Activated CD4-positive, alpha-beta memory T cell treated with anti-CD3 and anti-CD28 coated beads, Interleukin-2, amount 10 ng/mL, durations not matched to agents 7 days and 5 days (primary cell): ENCODE data around the gene KLHL6. TPM values are rescaled to one million over a fixed set of nuclear protein-coding genes. Genes with fewer than 3 reads are reported as not detected.
A peak's percentile ranks its signal among the peaks of the same experiment; 100 is the strongest.

Experiments used
- CTCF ChIA-PET: fragments of 350-600 bp; sonication (Branson Sonifier 250); formaldehyde crosslinking; loops from one replicate; lab custom pipeline; 2021; ENCODE audit warnings: antibody characterized with exemption, inconsistent platforms; lab: Charles Lee
- POLR2A ChIA-PET: fragments of 350-600 bp; sonication (Branson Sonifier 250); formaldehyde crosslinking; loops from one replicate; lab custom pipeline; 2021; ENCODE audit warnings: antibody characterized with exemption; lab: Charles Lee
- DNase-seq: peaks from one replicate; pipeline ENCODE4 v3.0.0-alpha.2; 2020
- H3K27ac Mint-ChIP-seq: one replicate; pipeline ENCODE4 v1.8.0; 2021; ENCODE audit warnings: mild to moderate bottlenecking, mixed read lengths
- H3K27me3 Mint-ChIP-seq: one replicate; pipeline ENCODE4 v1.8.0; 2021; ENCODE audit warnings: mixed read lengths
- H3K36me3 Mint-ChIP-seq: one replicate; pipeline ENCODE4 v1.8.0; 2021; ENCODE audit warnings: low read depth, mixed read lengths
- H3K4me1 Mint-ChIP-seq: one replicate; pipeline ENCODE4 v1.8.0; 2021; ENCODE audit warnings: mixed read lengths
- H3K4me3 Mint-ChIP-seq: one replicate; pipeline ENCODE4 v1.8.0; 2021; ENCODE audit warnings: mild to moderate bottlenecking, mixed read lengths
- H3K9me3 Mint-ChIP-seq: one replicate; pipeline ENCODE4 v1.8.0; 2021; ENCODE audit warnings: mixed read lengths
- total RNA-seq, 2 experiments: library from RNA; stranded (reverse); gene quantifications; one replicate each; pipeline ENCODE4 v1.2.3, GENCODE V29; 2021

The KLHL6 gene
- 10 to 100 TPM; 47.1 to 48.6 TPM for total RNA-seq

DNA sequence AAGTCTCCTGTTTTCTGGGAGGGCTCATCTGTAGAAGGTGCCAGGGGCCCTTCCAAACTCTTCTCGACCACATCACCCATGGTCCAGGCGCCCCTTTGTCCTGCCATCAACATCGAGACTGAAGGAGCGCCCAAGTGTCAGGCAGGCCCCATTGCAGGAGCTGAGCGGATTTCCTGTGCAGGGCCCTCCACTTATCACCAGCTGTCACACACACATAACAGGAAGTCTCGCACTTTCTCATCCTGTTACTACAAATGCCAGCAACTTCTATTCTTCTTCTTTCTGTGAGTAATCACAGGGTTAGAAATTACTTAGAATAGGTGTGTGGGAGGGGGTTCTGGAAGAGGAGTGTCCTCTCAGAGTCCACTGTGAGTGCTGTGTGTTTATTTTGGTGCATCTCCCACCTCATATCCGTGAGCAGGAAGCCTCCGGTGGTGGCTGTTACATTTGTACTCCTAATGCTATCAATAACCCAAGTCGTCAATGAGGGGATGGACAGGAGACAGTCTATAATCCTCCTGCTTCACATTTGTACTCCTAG lies at the start of gene KLHL6:
TSS of gene KLHL6 (minus strand) at position 166 of the 541 bp plus-strand sequence. CDS start at position 113, 53 bp downstream.
- ChIA-PET POLR2A (interaction anchor here (0.6 to 4.7 kb wide), 16 partner anchors 9 to 142 kb away, joined by 3 to 34 read pairs (median 4); partner anchors contain the start of genes KLHL24 and YEATS2), CTCF (interaction anchor here (0.7 to 1.0 kb wide), 4 partner anchors 23 to 81 kb away, joined by 3 to 6 read pairs (median 4); partner anchors contain the start of gene KLHL24)
- no peaks in the 10 kb centered on the region for H3K27me3 Mint-ChIP-seq
- peaks cover 51% of the 10 kb centered on the region for H3K4me1 Mint-ChIP-seq
- no peaks in the 10 kb centered on the region for H3K9me3 Mint-ChIP-seq
- peaks cover 33% of the 10 kb centered on the region for H3K36me3 Mint-ChIP-seq
- DNase-seq: peak; percentile 81
- H3K27ac Mint-ChIP-seq: peak within 1 kb of the TSS; percentile 98
- H3K4me3 Mint-ChIP-seq: peak within 1 kb of the TSS; percentile 100

GRCh38 chr3:183597959-183598358 lies 42.5 kb upstream of the KLHL6 start:
- peaks cover 13% of the 10 kb centered on the region for H3K36me3 Mint-ChIP-seq
- POLR2A ChIA-PET: no interaction called here

GRCh38 chr3:183594636-183595035 lies 39.1 kb upstream of the KLHL6 start:
- POLR2A ChIA-PET: interaction anchor here (0.6 kb wide), 1 partner anchor 39 kb away, joined by 3 read pairs; no protein-coding TSS in a partner anchor

More at GRCh38 chr3:183597959-183598358, 42.5 kb upstream of the KLHL6 start:
- H3K9me3 Mint-ChIP-seq: peaks cover 11% of the 10 kb centered on the region
- no peak overlapping the region for H3K27ac Mint-ChIP-seq
- H3K4me3 Mint-ChIP-seq: no peak overlapping the region
- H3K4me1 Mint-ChIP-seq: no peaks in the 10 kb centered on the region
- no peak for DNase-seq
- peaks cover 6% of the 10 kb centered on the region for H3K27me3 Mint-ChIP-seq
- CTCF ChIA-PET: no interaction called here

GRCh38 chr3:183592821-183593220 lies 37.3 kb upstream of the KLHL6 start:
- Mint-ChIP-seq H3K9me3 (peaks cover 4% of the 10 kb centered on the region), H3K36me3 (peaks cover 8% of the 10 kb centered on the region), H3K4me1 (peaks cover 31% of the 10 kb centered on the region), H3K27me3 (no peaks in the 10 kb centered on the region), H3K4me3 (no peak overlapping the region), H3K27ac (no peak overlapping the region)
- CTCF ChIA-PET: interaction anchor here (1.2 to 2.1 kb wide), 4 partner anchors 37 to 124 kb away, joined by 3 to 7 read pairs (median 4); partner anchors contain the start of gene KLHL6
- POLR2A ChIA-PET: interaction anchor here (1.1 to 1.2 kb wide), 2 partner anchors 40 to 42 kb away, joined by 3 to 5 read pairs; partner anchors contain the start of gene KLHL24
- DNase-seq: no peak

More at GRCh38 chr3:183594636-183595035, 39.1 kb upstream of the KLHL6 start:
- Mint-ChIP-seq H3K4me1 (peaks cover 20% of the 10 kb centered on the region), H3K27ac (no peak overlapping the region), H3K36me3 (peaks cover 15% of the 10 kb centered on the region), H3K9me3 (peaks cover 11% of the 10 kb centered on the region), H3K27me3 (peaks cover 6% of the 10 kb centered on the region), H3K4me3 (no peak overlapping the region)
- CTCF ChIA-PET: interaction anchor here (0.9 to 1.3 kb wide), 2 partner anchors 10 to 12 kb away, joined by 3 to 6 read pairs; no protein-coding TSS in a partner anchor
- DNase-seq: no peak

DNA sequence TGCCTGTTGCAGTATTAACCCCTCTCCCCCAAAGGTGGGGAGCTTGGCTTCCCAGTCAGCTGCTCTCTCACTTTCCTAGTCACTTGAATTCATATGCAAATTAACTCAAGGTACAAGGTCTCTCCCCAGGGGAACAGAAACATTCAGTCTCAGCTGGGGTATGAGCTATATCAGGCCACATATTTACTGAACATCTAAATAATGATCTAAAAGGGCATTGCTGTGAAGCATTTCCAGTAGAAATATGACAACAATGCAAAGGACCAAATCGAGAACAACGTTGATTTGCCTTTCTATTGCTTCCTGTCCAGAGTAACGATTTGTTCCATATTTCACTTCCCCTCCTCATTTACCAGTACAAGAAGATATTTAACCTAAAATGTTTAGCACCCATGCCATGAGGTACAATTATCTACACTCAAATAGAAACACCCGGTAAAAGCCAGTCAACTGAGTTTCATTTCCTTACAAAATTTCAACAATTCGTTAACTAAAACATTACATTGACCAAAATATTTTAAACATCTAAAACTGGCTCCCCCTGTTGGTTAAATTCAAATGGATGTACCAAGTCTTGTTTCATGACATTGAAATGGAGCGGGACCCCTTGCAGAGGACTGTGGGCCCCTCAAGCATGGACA lies 36.5 kb upstream of the KLHL6 start:
- POLR2A ChIA-PET: interaction anchor here (0.8 to 1.9 kb wide), 7 partner anchors 36 to 168 kb away, joined by 3 to 7 read pairs (median 4); partner anchors contain the start of genes KLHL24 and KLHL6
- Mint-ChIP-seq H3K4me1 (peaks cover 39% of the 10 kb centered on the region), H3K27me3 (no peaks in the 10 kb centered on the region), H3K27ac (peak overlapping the region; percentile 69), H3K9me3 (no peaks in the 10 kb centered on the region), H3K36me3 (peaks cover 10% of the 10 kb centered on the region), H3K4me3 (peak overlapping the region; percentile 44)
- CTCF ChIA-PET: interaction anchor here (0.6 to 2.1 kb wide), 13 partner anchors 12 to 291 kb away, joined by 3 to 7 read pairs (median 3); partner anchors contain the start of gene KLHL6
- DNase-seq: no peak

- H3K4me1 Mint-ChIP-seq: peaks cover 53% of the 10 kb centered on the region
- peaks cover 7% of the 10 kb centered on the region for H3K36me3 Mint-ChIP-seq
- POLR2A ChIA-PET: interaction anchor here (1.0 to 1.9 kb wide), 3 partner anchors 37 to 121 kb away, joined by 3 to 7 read pairs (median 4); no protein-coding TSS in a partner anchor
- H3K4me3 Mint-ChIP-seq: no peak overlapping the region
- no peaks in the 10 kb centered on the region for H3K9me3 Mint-ChIP-seq
- H3K27me3 Mint-ChIP-seq: no peaks in the 10 kb centered on the region
- H3K27ac Mint-ChIP-seq: no peak overlapping the region
- CTCF ChIA-PET: no interaction called here
- no peak for DNase-seq
Observed at GRCh38 chr3:183590442-183590841, 34.9 kb upstream of the KLHL6 start.

DNA sequence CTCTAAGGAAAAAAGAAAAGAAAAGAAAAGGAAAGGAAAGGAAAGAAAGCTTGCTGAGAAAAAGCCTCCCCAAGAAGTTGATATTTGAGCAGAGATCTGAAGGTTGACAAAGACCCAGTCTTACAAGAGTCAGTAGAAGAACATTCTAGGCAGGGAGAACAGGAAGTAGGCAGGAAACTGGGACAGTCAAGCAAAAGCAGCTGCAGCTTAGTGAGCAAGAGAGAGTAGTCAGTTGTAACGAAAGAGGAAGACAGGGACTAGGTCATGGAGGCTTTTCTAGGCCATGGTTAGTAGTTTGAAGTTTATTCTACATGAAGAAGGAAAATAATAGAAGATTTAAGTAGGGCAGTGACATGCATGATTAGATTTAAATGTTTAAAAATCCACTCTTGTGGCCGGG lies 31.8 kb upstream of the KLHL6 start:
- ChIA-PET CTCF (no interaction called here), POLR2A (interaction anchor here (0.9 to 4.0 kb wide), 10 partner anchors 9 to 110 kb away, joined by 3 to 33 read pairs (median 6); partner anchors contain the start of genes KLHL24, KLHL6 and YEATS2)
- H3K27ac Mint-ChIP-seq: peak overlapping the region; percentile 87
- no peak for DNase-seq
- H3K4me1 Mint-ChIP-seq: peaks cover 61% of the 10 kb centered on the region
- peaks cover 7% of the 10 kb centered on the region for H3K36me3 Mint-ChIP-seq
- H3K4me3 Mint-ChIP-seq: no peak overlapping the region
- no peaks in the 10 kb centered on the region for H3K27me3 Mint-ChIP-seq
- H3K9me3 Mint-ChIP-seq: no peaks in the 10 kb centered on the region

DNA sequence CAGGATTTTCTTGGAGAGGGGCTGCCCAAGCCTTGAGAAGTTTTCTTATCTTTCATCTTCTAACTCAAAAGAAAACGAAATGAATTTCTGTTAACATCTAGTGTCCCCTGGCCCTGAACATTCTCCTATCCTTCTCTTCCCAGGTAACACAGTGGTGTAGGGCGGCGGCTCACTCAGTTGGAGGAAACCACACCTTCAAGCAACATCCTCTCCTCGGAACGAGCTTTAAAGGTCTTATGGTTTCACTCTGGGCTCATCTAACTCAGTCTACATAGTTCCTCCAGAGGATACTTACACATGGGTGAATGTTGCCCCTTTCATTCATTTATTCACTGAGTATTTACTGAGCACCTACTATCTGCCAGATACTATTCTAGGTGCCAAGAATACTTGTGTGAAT lies 31.0 kb upstream of the KLHL6 start:
- H3K27ac Mint-ChIP-seq: peak overlapping the region; percentile 87
- H3K4me1 Mint-ChIP-seq: peaks cover 53% of the 10 kb centered on the region
- ChIA-PET POLR2A (interaction anchor here (1.0 to 4.0 kb wide), 9 partner anchors 9 to 111 kb away, joined by 3 to 33 read pairs (median 6); partner anchors contain the start of genes KLHL24, KLHL6 and YEATS2), CTCF (interaction anchor here (0.6 to 1.1 kb wide), 5 partner anchors 45 to 117 kb away, joined by 3 read pairs; no protein-coding TSS in a partner anchor)
- DNase-seq: peak; percentile 44
- no peaks in the 10 kb centered on the region for H3K27me3 Mint-ChIP-seq
- H3K9me3 Mint-ChIP-seq: no peaks in the 10 kb centered on the region
- peak overlapping the region; percentile 4 for H3K4me3 Mint-ChIP-seq
- H3K36me3 Mint-ChIP-seq: peaks cover 4% of the 10 kb centered on the region

GRCh38 chr3:183584914-183585280 lies 29.4 kb upstream of the KLHL6 start:
- Mint-ChIP-seq H3K27ac (no peak overlapping the region), H3K9me3 (no peaks in the 10 kb centered on the region), H3K36me3 (peaks cover 4% of the 10 kb centered on the region), H3K4me3 (no peak overlapping the region), H3K4me1 (peaks cover 42% of the 10 kb centered on the region), H3K27me3 (no peaks in the 10 kb centered on the region)
- ChIA-PET CTCF (interaction anchor here (1.2 kb wide), 1 partner anchor 10 kb away, joined by 6 read pairs; no protein-coding TSS in a partner anchor), POLR2A (interaction anchor here (0.7 to 4.0 kb wide), 3 partner anchors 18 to 51 kb away, joined by 3 to 33 read pairs (median 4); partner anchors contain the start of genes KLHL24 and KLHL6)
- no peak for DNase-seq

- H3K27ac Mint-ChIP-seq: no peak overlapping the region
- POLR2A ChIA-PET: interaction anchor here (0.7 to 4.0 kb wide), 3 partner anchors 18 to 52 kb away, joined by 4 to 33 read pairs (median 4); partner anchors contain the start of genes KLHL24 and KLHL6
- CTCF ChIA-PET: interaction anchor here (1.2 kb wide), 1 partner anchor 10 kb away, joined by 6 read pairs; no protein-coding TSS in a partner anchor
Observed at GRCh38 chr3:183584246-183584913, 28.9 kb upstream of the KLHL6 start.

GRCh38 chr3:183583331-183584245 lies 28.1 kb upstream of the KLHL6 start:
- peaks cover 4% of the 10 kb centered on the region for H3K36me3 Mint-ChIP-seq
- peaks cover 46% of the 10 kb centered on the region for H3K4me1 Mint-ChIP-seq
- no peak overlapping the region for H3K4me3 Mint-ChIP-seq
- H3K27ac Mint-ChIP-seq: no peak overlapping the region
- ChIA-PET POLR2A (interaction anchor here (1.0 to 4.0 kb wide), 2 partner anchors 28 to 53 kb away, joined by 4 to 33 read pairs; partner anchors contain the start of genes KLHL24 and KLHL6), CTCF (interaction anchor here (1.2 kb wide), 1 partner anchor 11 kb away, joined by 6 read pairs; no protein-coding TSS in a partner anchor)
- peaks cover 3% of the 10 kb centered on the region for H3K27me3 Mint-ChIP-seq
- no peak for DNase-seq
- H3K9me3 Mint-ChIP-seq: no peaks in the 10 kb centered on the region

More at GRCh38 chr3:183584246-183584913, 28.9 kb upstream of the KLHL6 start:
- Mint-ChIP-seq H3K9me3 (no peaks in the 10 kb centered on the region), H3K36me3 (peaks cover 4% of the 10 kb centered on the region), H3K4me3 (no peak overlapping the region), H3K27me3 (no peaks in the 10 kb centered on the region), H3K4me1 (peaks cover 43% of the 10 kb centered on the region)
- no peak for DNase-seq
